Activated effector memory CD4-positive, alpha-beta T cell treated with Interleukin-2 at 50 U/mL for 16 hours (primary cell): ENCODE results near the gene ZNF267.
A peak's percentile ranks its signal among the peaks of the same experiment; 100 is the strongest.
"Not testable (repeated sequence)": the region's sequence is repeated elsewhere in the genome, so short reads cannot be mapped to it uniquely, and the experiment has no call there.

Experiments used
- DNase-seq: peaks from one replicate; pipeline ENCODE4 v3.0.0-alpha.2; 2020

The ZNF267 gene

GRCh38 chr16:31880322-31880979 is 6.8 kb downstream of the ZNF267 start:
- no peak for DNase-seq

DNA sequence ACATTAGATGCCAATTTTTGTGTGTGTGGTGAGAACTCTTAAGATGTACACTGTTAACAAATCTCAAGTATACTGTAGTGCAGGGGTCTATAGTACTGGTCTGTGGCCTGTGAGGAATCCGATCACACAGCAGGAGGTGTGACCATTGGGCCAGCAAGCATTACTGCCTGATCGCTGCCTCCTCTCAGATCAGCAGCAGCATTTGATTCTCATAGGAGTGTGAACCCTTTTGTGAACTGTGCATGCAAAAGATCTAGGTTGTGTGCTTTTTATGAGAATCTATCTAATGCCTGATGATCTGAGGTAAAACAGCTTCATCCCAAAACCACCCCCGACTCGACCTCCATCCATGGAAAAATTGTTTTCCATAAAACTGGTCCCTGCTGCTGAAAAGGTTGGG is 12.6 kb downstream of the ZNF267 start:
- no peak for DNase-seq

DNA sequence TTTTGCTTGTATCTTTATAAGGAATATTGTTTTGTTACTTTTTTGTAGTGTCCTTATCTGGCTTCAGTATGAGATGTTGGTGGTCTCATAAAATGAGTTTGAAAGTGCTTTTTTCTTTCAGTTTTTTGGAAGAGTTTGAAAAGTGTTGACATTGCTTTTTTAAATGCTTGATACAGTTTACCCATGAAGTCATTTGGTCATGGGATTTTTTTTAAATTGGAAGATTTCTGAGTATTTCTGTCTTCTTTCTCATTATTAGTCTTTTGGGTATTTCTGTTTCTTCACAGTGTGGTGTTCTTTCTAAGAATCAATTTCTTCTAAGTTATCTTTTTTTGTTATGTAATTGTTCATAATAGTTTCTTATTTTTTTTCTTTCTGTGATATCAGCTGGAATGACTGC is 15.1 kb downstream of the ZNF267 start:
- DNase-seq: no peak

GRCh38 chr16:31892111-31892510 is 18.5 kb downstream of the ZNF267 start:
- DNase-seq: not testable (repeated sequence)

GRCh38 chr16:31893824-31894223 is 20.2 kb downstream of the ZNF267 start:
- DNase-seq: no peak

DNA sequence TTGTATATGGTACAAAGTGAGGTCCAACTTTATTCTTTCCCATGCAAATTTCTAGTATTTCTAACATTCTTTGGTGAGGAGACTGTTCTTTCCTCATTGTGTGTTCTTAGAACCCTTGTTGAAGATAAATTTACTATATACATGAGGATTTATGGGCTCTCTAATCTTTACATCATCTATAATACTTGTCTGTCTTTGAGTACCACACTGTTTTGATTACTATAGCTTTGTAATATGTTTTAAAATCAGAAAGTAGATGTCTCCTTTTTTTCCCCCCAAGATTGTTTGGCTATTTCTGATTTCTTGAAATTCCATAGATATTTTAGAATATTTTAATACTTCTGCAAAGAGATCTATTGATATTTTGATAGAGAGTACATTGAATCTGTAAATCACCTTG is 23.7 kb downstream of the ZNF267 start:
- DNase-seq: no peak

- no peak for DNase-seq
These were observed 25.9 kb downstream of the ZNF267 start for GRCh38 chr16:31899505-31899904.

- DNase-seq: not testable (repeated sequence)
These were observed 31.0 kb downstream of the ZNF267 start for GRCh38 chr16:31904571-31904970.

DNA sequence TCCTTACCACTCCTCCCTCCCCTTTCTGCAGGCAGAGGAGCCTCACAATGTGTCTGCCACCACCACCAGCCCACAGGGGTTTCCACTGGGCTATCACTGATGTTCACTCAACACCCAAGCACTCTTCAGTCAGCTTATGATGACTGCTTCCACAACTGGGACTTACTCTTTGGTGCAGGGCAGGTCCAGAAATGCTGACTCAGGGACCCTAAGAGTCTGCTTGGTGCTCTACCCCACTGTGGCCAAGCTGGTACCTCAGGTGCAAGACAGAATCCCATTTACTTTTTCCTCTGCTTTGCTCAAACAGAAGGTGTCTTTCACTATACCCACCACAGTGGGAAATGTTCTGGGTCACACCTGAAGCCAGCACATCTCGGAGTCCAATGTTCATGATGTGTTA is 40.1 kb downstream of the ZNF267 start:
- no peak for DNase-seq

- DNase-seq: no peak
These were observed 42.5 kb downstream of the ZNF267 start for GRCh38 chr16:31916056-31916488.

- DNase-seq: no peak
These were observed 46.8 kb downstream of the ZNF267 start for GRCh38 chr16:31920373-31920772.

- DNase-seq: not testable (repeated sequence)
These were observed 78.2 kb downstream of the ZNF267 start for GRCh38 chr16:31951806-31952205.

- DNase-seq: peak; percentile 25
These were observed 78.6 kb downstream of the ZNF267 start for GRCh38 chr16:31952206-31952605.

GRCh38 chr16:31956221-31956620 is 82.6 kb downstream of the ZNF267 start:
- not testable (repeated sequence) for DNase-seq

GRCh38 chr16:31960186-31960910 is 86.7 kb downstream of the ZNF267 start:
- not testable (repeated sequence) for DNase-seq
